NCI-H1417 (cell line): Measurements from ENCODE around the gene XG.

Experiments
- DNase-seq, 3 experiments: peaks; one replicate each; lab custom pipeline; 2025; lab: John Stamatoyannopoulos, UW

XG gene

DNA sequence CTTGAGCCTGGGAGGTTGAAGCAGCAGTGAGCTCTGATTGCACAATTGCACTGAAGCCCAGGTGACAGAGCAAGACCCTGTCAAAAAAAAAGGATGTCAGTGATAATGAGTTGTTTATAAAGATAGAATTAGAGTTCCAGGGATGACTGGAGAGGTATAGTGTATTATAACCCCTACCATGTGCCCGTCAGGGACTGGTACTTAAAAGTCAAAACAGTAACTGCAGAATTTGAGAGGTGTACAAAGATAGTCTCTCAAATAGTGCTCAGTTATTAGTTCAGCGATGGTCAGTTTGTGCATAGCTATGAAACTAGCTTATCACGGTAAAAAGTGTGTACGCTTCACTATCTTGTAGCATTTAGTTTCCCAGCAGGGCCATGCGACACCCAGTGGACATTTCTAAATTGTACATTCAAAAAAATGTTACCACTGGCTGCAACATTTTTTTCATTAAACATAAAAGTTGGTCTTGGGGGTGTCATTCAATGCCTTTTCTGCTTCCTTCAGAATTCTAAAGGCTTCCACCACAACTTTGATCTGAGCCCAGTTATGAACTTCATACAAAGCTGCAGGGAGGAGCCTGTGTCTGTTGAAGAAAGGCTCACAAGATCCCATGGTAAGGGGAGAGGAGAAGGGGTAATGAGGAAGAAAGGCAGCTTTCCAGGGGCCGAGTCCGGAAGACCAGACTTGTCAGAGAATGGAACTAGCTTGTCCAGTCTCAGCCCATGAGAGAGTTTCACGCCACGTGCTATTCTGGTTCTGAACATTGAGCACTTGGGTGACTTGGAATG, 67.7 kb downstream of the XG start:
- no peak for DNase-seq

DNA sequence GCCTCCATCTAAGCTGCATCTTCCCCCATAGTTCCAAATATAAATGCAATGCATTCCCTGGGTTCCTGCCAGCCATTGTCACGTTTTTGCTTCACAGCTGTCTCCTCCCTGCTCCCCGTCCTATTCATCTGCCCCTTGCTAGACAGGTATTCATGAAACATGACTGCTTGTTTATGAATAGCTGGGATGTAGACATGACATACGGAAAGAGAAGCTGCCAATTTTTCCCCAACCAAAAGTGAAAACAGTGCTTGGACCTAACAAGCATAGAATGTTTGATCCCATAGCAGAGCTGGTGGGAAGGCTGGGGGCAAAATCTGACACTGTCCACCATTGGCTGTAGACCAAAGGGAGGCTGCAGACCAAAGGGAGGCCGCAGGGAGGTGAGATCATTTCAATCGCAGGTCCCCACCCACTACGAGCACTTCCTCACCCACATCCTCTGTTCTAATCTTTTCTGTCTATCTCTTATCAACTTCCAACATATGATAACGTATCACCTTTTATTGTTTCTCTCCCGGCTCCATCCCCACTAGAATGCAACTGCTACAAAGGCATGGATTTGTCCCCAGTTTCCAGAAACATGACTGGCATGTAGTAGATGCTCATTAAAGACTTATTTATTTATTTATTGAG, 68.4 kb downstream of the XG start:
- no peak for DNase-seq

DNA sequence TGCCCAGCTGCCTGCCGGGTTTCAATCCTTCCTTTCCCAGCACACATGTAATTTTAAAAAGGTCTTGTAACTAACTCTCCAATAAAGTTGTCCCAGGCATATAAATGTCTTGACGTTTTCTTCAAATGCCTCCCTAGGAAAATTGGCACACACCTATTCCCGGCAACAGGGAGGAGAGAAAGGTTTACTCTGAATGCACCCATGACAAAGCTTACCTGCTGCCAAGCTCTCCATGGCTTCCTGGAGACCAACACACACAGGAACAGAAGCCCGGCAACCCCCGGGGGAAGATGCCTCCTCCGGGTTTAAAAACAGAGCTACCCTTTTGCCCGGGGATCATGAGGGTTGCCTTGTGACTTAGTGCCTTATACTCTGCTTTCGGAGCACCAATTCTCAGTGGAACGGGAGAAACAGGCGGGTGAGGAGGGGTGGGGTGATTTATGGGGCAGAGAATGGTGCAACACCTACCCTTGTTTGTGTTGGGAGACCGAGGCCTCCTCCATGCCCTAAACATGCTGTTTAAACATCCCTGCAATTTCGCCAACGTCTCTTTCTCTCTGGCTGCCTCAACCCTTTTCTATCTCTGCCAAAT, 72.1 kb downstream of the XG start:
- no peak for DNase-seq

DNA sequence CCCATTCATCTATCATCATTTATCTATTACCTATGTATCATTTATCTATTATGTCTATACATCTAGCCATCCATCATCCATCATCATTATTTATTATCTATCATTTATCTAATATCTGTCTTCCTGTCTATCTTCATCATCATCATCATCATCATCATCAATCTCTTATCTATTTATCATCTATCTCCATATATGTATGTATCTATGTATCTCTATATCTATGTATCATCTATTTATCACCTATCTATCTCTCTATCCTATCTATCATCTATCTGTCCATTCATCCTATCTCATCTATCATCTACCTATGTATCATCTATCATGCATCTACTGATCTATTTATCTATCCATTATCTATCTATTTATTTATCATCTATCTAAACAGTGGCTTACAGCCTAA, 73.0 kb downstream of the XG start:
- DNase-seq = no peak

DNA sequence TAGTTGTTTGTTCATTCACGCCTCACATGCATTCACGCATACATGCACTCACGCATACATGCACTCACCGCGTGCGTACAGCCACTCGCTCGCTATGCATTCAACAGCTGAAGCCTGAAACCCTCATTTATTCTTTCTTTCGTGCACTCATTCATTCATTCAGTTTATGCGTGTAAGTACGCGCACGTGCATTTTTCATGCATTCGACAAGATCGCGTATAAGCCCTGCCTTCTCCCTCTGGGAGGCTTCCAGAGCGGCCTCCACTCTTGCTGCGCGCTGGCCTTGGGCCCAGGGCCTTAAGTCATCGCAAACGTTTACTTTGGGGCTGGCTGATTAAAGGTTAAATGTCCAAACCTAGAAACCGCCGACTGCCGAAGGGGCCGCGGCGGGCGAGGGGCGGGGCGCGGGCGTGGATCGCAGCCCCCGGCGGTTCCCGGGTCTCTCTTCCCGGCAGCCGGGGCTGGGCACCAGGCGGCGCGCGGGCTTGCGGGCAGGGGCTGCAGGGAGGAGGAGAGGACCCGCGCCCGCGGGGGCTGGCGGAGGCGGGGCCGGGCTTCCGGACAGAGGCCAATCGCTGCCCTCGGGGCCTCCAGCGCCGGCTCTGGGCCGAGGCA, 76.6 kb downstream of the XG start, which contains the start of gene GYG2:
GYG2 (plus strand) TSS at position 587 of the 615 bp plus-strand sequence. CDS start 1,259 bp downstream, outside the sequence.
- DNase-seq = no peak

DNA sequence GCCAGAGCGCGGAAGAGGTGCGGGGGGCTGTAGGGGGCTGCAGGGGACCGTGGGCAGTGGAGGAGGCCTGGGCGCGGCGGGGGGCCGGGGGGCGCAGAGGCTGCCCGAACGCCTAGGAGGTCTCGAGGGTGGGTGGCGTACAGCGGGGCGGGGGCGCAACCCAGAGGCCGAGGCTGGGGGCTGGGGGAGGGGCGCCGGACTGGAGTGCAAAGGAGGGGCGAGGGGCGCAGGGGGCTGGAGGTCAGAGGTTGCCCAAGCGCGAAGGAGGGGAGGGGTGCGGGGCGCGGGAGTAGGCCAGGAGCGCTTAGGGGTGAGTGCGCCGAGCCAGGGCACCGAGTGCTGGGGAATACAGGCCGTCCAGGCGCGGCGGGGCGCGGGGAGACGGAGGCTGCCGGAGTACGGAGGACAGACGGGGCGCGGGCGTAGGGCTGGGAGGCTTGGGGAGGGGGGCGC, 77.1 kb downstream of the XG start:
- DNase-seq = no peak

DNA sequence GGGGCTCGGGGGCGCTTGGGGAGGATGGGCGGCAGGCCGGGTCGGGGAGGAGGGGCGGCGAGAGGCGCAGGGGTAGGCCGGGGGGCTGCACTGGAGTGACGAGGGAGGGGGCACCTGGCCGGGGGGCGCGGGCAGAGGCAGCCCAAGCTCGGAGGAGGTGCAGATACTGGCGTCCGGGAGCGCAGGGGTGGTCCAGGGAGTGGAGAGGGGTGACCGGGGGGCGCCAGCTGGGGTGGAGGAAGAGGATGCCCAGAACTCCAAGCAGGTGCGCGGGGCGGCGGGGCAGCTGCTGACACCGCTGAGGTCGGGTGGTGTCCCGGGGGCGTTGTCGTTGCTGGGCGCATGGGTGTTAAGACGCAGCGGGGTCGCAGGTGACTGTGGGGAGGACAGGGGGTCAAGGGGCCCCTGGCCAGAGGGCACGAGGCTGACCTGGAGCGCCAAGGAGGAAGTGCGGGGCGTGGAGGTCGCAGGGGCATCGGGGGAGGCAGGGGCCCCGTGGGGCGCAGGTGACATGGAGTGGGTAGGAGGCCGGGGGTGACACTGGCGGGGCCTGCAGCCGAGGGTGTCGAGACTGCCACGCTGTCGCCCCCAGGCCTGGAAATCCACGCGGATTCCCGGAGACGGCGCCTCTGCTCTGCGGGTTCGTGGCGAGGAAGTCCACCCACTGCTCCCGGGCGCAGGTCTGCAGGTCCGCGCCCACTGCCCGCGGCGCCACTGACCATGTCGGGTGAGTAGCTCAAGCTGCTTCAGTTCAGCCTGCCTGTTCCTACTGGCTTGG, 77.8 kb downstream of the XG start:
- no peak for DNase-seq

DNA sequence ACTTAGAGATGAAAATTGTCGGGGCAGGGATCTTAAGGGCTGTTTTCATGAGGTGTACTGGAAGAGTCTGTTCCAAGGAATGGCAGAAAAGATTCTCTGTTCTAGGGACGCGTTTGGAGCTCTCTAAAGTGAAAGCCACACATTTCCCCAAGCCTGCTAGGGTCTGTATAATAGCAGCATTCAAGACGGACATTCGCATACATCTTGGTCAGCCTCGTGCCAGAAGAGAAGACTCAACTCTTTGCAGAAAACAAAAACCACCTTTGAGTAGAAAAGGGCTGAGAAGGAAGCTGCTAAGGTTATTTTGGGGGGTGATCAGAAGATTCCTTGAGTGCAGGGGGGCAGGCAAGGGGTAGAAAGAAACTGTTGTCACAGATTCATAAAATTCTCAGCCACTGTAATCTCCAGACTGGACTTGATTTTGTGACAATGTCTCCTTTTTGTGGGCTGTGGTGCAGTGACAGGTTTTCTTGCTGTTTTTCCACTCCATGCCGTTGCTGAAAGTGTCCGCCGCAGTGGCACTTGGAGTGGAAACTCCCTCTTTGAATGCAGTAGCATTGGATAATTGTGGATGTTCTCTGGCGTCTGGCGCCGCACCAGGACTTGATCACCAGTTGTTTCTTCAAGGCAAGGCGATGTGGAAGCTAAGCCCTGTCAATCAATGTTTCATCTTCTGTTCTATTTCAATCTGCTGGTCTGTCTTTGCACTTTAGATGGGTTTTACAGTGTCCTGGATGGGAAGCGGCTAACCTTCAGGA, 79.8 kb downstream of the XG start:
- DNase-seq = no peak

DNA sequence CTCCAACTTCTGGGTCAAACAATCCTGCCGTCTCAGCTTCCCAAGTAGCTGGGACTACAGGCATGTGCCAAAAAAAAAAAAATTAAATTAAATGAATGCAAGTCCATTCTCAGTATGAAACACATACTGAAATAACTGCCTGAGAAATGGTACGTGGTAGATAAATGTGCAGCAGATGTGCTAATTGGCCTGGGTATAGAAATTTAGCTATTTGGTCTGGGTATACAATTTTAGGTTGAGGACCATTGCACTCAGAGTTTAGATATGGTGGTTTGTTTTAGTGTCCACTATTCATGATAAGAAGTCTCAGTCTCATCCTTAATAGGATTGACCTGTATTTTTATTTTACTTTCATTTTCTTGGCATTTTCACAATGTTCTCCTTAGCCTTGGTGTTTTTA, 86.1 kb downstream of the XG start:
- no peak for DNase-seq

DNA sequence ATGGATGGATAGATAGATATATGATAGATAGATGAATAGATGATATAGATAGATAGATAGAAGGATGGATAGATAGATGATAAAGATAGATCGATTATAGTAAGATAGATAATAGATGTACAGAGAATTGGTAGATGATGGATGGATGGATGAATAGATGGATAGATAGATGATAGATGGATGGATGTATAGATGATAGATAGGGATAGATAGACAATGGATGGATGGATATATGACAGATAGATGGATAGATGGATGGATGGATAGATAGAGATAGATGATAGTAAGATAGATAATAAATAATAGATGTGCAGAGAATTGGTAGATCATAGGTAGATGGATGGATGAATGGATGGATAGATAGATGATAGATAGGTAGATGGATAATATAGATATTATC, 89.1 kb downstream of the XG start:
- no peak for DNase-seq

DNA sequence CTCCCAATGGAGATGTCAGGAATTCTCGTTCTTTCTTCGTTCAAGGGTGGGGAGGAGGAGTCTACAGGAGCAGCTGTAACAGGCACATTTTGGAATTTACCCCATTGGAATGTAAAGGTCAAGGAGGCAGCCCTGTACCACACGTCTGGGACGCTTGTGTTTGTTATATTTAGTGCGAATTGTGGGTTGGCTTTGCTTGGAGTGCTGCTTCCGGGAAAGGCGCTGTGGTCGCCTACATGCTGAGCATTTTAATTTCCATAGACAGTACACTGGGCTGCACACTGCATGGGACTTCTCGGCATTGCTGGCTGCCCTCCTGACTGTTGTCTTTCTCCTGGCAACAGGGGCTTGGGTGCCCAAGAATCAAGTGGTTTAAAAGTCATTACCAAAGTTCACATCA, 89.7 kb downstream of the XG start:
- no peak for DNase-seq

DNA sequence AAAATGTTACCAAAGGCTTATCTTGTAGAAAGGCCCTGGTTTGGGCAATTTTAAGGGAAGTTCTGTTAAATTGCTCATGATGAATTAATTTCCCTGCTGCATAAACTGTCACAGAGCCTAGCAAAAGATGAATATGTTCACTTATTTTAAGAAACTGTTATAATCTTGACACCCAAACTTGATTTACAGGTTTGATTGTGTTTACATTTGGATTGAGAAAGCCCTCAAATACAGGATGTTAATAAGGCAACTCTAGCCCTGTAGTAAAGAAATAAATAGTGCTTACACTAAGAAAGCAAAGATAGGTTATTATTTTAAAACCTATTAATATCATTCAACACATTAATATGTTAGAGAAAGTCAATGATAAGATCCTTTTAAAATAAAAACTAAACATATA, 95.2 kb downstream of the XG start:
- no peak for DNase-seq

DNA sequence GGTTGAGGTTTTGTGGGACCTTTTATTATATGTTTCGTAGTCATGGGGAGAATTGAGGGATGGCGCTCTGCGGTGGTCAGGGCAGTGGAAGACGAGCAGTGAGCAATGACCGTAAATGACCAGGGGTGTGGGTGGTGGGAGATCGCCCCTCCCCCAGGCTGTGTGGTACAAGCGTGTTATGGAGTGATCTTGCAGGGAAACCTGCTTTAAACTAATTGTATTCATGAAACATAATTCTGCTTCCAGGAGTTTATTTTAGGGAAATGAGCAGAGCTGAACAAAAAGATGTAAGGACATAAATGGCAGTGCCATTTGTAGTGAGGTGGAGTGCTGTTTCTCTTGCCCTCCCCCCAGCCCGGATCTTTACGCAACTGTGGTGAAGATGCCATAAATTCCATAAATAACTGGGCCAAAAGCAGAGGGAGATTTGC, 97.0 kb downstream of the XG start:
- no peak for DNase-seq

DNA sequence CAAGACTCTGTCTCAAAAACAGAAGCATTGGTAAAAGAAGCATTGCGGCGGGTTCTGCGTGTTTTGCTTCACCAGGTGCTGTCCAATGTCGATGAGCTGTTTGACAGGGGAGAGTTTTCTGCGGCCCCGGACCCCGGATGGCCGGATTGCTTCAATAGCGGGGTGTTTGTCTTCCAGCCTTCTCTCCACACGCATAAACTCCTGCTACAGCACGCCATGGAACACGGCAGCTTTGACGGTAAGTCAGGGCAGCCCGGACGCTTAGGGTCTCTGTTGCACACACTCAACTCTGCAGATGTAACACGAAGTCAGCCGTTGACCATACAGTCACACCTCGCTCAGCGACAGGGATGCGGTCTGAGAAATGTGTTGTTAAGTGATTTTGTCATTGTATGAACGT, 103.1 kb downstream of the XG start:
- DNase-seq = no peak

DNA sequence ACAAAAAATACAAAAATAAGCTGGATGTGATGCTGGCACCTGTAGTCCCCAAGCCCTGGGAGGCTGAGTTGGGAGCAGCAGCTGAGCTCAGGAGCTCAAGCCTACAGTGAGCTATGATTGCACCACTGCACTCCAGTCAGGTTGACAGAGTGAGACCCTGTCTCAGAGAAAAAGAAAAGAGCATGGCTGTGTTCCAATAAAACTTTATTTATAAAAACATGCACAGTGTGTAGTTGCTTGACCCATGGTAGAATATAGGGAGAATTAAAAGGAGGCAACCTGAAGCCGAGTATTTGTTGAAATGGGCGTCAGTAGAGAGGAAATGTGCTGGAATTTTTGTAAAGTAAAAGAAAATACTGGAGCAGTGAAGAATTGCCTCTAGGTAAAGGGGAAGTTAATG, 103.9 kb downstream of the XG start:
- no peak for DNase-seq

DNA sequence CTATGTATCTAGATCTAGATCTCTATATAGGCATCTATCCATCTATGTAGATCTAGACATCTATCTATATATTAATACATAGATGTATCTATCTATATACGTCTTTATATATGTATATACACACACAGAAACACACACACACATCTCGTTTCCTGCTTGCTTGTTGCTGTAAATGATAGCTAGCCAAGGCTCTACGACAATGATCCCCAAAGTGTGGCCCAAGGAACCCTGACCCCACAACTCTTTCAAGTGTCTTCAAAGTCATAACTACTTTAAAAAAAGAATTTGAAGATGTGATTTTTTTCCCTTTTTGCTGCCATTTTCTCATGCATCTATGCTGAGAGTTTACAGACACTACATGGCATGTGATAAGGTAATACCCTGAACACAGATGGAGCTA, 105.7 kb downstream of the XG start:
- no peak for DNase-seq

DNA sequence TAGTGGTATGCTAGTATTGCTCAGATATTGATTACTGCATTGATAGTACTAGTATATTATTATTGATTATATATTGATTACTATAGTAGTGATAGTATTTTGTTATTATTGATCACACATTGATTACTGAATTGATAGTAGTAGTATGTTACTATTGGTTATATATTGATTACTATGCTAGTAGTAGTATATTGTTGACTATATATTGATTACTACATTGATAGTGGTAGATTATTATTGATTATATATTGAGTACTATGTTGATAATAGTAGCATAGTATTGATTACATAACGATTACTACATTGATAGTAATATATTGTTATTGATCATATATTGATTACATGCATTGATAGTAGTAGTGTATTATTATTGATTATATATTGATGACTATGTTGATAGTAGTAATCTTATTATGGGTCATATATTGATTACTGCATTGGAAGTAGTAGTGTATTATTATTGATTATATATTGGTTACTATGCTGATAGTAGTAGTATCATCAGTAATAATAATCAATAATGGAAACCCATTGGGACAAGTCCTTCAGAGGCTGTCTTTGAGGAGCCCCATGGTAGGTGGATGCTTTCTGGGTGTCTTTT, 107.5 kb downstream of the XG start:
- DNase-seq = no peak

DNA sequence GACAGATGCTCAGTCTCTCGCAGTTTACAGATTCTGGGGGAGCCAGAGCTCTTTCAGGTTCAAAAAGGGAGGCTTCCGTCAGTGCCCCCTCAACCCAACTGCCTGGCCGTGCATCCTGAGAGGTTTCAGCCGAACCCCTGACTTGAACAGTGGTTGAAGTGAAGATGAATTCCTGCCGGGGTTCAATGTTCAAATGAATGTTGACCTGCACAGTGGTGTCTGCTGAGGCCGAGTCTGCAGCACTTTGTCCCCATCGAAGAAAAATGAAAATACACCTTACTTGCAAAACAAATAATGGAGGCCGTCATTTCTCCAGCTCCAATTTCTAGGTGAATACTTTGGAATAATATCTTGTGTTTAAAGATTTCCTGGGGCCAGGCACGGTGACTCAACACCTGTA, 110.6 kb downstream of the XG start:
- DNase-seq = no peak

DNA sequence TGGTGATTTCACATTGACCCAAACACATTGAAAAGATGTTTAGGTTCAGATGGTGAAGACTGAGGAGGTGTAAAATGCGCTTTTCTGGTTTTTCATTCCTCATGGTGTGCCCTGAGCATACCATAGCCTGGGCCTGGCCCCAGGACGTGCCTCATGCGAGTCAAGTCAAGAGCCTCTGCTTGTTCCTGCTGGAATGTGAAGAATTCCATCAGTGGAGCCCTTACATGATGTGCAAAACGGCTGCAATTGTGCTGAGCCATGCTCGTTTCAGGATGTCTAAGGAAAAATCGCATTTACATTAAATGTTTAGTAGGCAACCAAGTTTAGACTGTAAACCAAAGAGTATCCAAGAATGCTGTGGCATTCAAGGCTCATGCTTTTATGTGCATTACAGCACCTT, 111.8 kb downstream of the XG start:
- no peak for DNase-seq
